GM23338 (cell line): ENCODE results near the gene KRT32. TPM values are rescaled to one million over a fixed set of nuclear protein-coding genes. Genes with fewer than 3 reads are reported as not detected.

Source experiments
- ATAC-seq: fragments of 200-7000 bp; cut with Tn5 transposase; 3 replicates; pipeline ENCODE4 v1.9.1; 2020
- DNase-seq: peaks from one replicate; pipeline ENCODE4 v3.0.0-alpha.2; 2015; ENCODE audit warnings: low spot score
- H2AFZ ChIP-seq: fragments of 200-600 bp; sonication (generic); 2 replicates; pipeline ENCODE4 v1.8.0; 2016; ENCODE audit warnings: antibody characterized with exemption, mild to moderate bottlenecking, moderate library complexity
- H3F3A ChIP-seq: fragments of 200-600 bp; sonication (generic); replicated peaks from 2 replicates; pipeline ENCODE4 v1.8.0; 2017; ENCODE audit warnings: antibody characterized with exemption, mixed run types, low read depth
- H3K27ac ChIP-seq: fragments of 200-600 bp; sonication (generic); 2 replicates; pipeline ENCODE4 v1.6.1; 2016; ENCODE audit warnings: low read depth
- H3K27me3 ChIP-seq: fragments of 200-600 bp; sonication (generic); 2 replicates; pipeline ENCODE4 v1.8.0; 2016; ENCODE audit warnings: mild to moderate bottlenecking, mixed run types, moderate library complexity; ENCODE audit not compliant: insufficient read depth
- H3K36me3 ChIP-seq: fragments of 200-600 bp; sonication (generic); 2 replicates; pipeline ENCODE4 v1.8.0; 2016; ENCODE audit warnings: mild to moderate bottlenecking; ENCODE audit not compliant: insufficient read depth
- H3K4me1 ChIP-seq: fragments of 200-600 bp; sonication (generic); 2 replicates; pipeline ENCODE4 v1.8.0; 2016; ENCODE audit warnings: mild to moderate bottlenecking, moderate library complexity; ENCODE audit not compliant: insufficient read depth
- H3K4me2 ChIP-seq: fragments of 200-600 bp; sonication (generic); 2 replicates; pipeline ENCODE4 v1.7.1; 2017; ENCODE audit warnings: mixed run types
- H3K4me3 ChIP-seq: fragments of 200-600 bp; sonication (generic); 2 replicates; pipeline ENCODE4 v1.6.1; 2016; ENCODE audit warnings: mixed run types
- H3K79me2 ChIP-seq: fragments of 200-600 bp; sonication (generic); replicated peaks from 2 replicates; pipeline ENCODE4 v1.8.0; 2017; ENCODE audit warnings: mild to moderate bottlenecking; ENCODE audit not compliant: insufficient read depth
- H3K9me2 ChIP-seq: fragments of 200-600 bp; sonication (generic); 2 replicates; pipeline ENCODE4 v1.8.0; 2017; ENCODE audit not compliant: insufficient read depth
- H4K20me1 ChIP-seq: fragments of 200-600 bp; sonication (generic); replicated peaks from 2 replicates; pipeline ENCODE4 v1.8.0; 2017; ENCODE audit warnings: mild to moderate bottlenecking; ENCODE audit not compliant: insufficient read depth
- H3K27ac Mint-ChIP-seq: 2 replicates; pipeline ENCODE4 v1.8.0; 2020; ENCODE audit warnings: inconsistent platforms, mild to moderate bottlenecking, moderate library complexity, mixed read lengths
- H3K27me3 Mint-ChIP-seq: 3 replicates; pipeline ENCODE4 v1.8.0; 2022; ENCODE audit warnings: low read depth, mild to moderate bottlenecking, moderate library complexity, mixed read lengths, inconsistent platforms; ENCODE audit not compliant: insufficient read depth, poor library complexity
- H3K36me3 Mint-ChIP-seq: 3 replicates; pipeline ENCODE4 v1.8.0; 2021; ENCODE audit warnings: low read depth, mild to moderate bottlenecking, inconsistent platforms, moderate library complexity, mixed read lengths
- H3K4me1 Mint-ChIP-seq: 3 replicates; pipeline ENCODE4 v1.8.0; 2020; ENCODE audit warnings: mild to moderate bottlenecking, inconsistent platforms, mixed read lengths
- H3K4me3 Mint-ChIP-seq: 3 replicates; pipeline ENCODE4 v1.8.0; 2021; ENCODE audit warnings: moderate library complexity, mild to moderate bottlenecking, inconsistent platforms, mixed read lengths
- H3K9me3 Mint-ChIP-seq: 3 replicates; pipeline ENCODE4 v1.8.0; 2020; ENCODE audit warnings: moderate library complexity, mild to moderate bottlenecking, inconsistent platforms, mixed read lengths
- CREB1 ChIP-seq: fragments of 250-450 bp; sonication (Bioruptor Pico); IDR thresholded peaks from 2 replicates; pipeline ENCODE4 v1.5.0; 2020; ENCODE audit warnings: low read depth, mild to moderate bottlenecking, moderate library complexity
- CTCF ChIP-seq, 2 experiments: fragments of 200-600 bp in 1 of 2; sonication (generic) in 1 of 2; conservative IDR thresholded peaks; 2 replicates each; pipeline versions ENCODE4 v1.5.1 to v1.6.1; 2016 to 2017; ENCODE audit warnings: antibody characterized with exemption in 2 of 2, low read depth in 2 of 2, mild to moderate bottlenecking in 2 of 2, moderate library complexity in 1 of 2
- ETS1 ChIP-seq: IDR thresholded peaks from 2 replicates; pipeline ENCODE4 v1.6.1; 2016; ENCODE audit warnings: antibody characterized with exemption
- EZH2 ChIP-seq: fragments of 200-600 bp; sonication (generic); IDR thresholded peaks from one replicate; pipeline ENCODE4 v1.8.0; 2017; ENCODE audit warnings: antibody characterized with exemption, mild to moderate bottlenecking, low read depth; ENCODE audit not compliant: unreplicated experiment
- EZH2phosphoT487 ChIP-seq: fragments of 200-600 bp; sonication (generic); IDR thresholded peaks from one replicate; pipeline ENCODE4 v1.8.1; 2018; ENCODE audit warnings: antibody characterized with exemption; ENCODE audit not compliant: unreplicated experiment
- JUNB ChIP-seq: IDR thresholded peaks from one replicate; pipeline ENCODE4 v1.6.1; 2016; ENCODE audit warnings: antibody characterized with exemption; ENCODE audit not compliant: unreplicated experiment
- NANOG ChIP-seq: IDR thresholded peaks from 2 replicates; pipeline ENCODE4 v1.6.1; 2016; ENCODE audit warnings: antibody characterized with exemption, borderline replicate concordance
- POLR2AphosphoS5 ChIP-seq: IDR thresholded peaks from 2 replicates; pipeline ENCODE4 v1.6.1; 2016; ENCODE audit warnings: antibody characterized with exemption, low read depth
- STAT1 ChIP-seq: IDR thresholded peaks from one replicate; pipeline ENCODE4 v1.6.1; 2016; ENCODE audit warnings: antibody characterized with exemption; ENCODE audit not compliant: unreplicated experiment
- ZNF114 ChIP-seq: fragments of 250-450 bp; sonication (Bioruptor Pico); IDR thresholded peaks from 2 replicates; pipeline ENCODE4 v1.5.0; 2020; ENCODE audit warnings: mild to moderate bottlenecking, moderate library complexity
- ZNF331 ChIP-seq: fragments of 250-450 bp; sonication (Bioruptor Pico); IDR thresholded peaks from 2 replicates; pipeline ENCODE4 v1.5.0; 2020; ENCODE audit warnings: low read depth, mild to moderate bottlenecking, moderate library complexity
- polyA plus RNA-seq: library from polyadenylated mRNA; unstranded; fragments of >200 nt; fragmentation: Nextera tagmentation; extraction: Ambion mirVana; gene quantifications from 2 replicates; pipeline ENCODE4 v1.2.1, GENCODE V29; 2016
- total RNA-seq: library from RNA; depleted of rRNA; stranded (reverse); fragments of >200 nt; shearing (Covaris generic); gene quantifications from 2 replicates; pipeline ENCODE4 v1.2.3, GENCODE V29; 2014
- TF ChIP-seq, protein P1 (sequence below): fragments of 250-450 bp; sonication (Bioruptor Pico); IDR thresholded peaks from 2 replicates; pipeline ENCODE4 v1.5.0; 2020; ENCODE audit warnings: mild to moderate bottlenecking, moderate library complexity
- TF ChIP-seq, protein P2 (sequence below): IDR thresholded peaks from one replicate; pipeline ENCODE4 v1.6.1; 2018; ENCODE audit warnings: antibody characterized with exemption; ENCODE audit not compliant: unreplicated experiment

Gene KRT32
- total and polyA plus RNA-seq, 2 experiments from 2014 or later: not detected

GRCh38 chr17:41453066-41453465 is 14.1 kb downstream of the KRT32 start (continued):
- TF ChIP-seq CREB1 (CRISPR knock-in tag) (no peak), EZH2 (no peak)

GRCh38 chr17:41452281-41452680 is 14.9 kb downstream of the KRT32 start:
- Mint-ChIP-seq H3K27ac (no peak overlapping the region), H3K4me1 (no peaks in the 10 kb centered on the region), H3K9me3 (peaks cover 19% of the 10 kb centered on the region; the same call in 2 of the 3 replicates), H3K27me3 (peaks cover 4% of the 10 kb centered on the region), H3K4me3 (no peak overlapping the region), H3K36me3 (peaks cover 2% of the 10 kb centered on the region; the same call in 1 of the 3 replicates)
- H3K4me2 ChIP-seq: no peak overlapping the region
- ATAC-seq (no peak), DNase-seq (no peak)
- TF ChIP-seq EZH2 (no peak), ETS1 (no peak), STAT1 (no peak), CTCF (conservative IDR thresholded peaks at IDR 0.05; ENCODE audit: low read depth in 2 of 2) (no peak), EZH2phosphoT487 (no peak), ZNF114 (CRISPR knock-in tag) (no peak), NANOG (no peak), JUNB (no peak), CREB1 (CRISPR knock-in tag) (no peak), ZNF331 (no peak), POLR2AphosphoS5 (no peak)
- TF ChIP-seq, protein P1, sequence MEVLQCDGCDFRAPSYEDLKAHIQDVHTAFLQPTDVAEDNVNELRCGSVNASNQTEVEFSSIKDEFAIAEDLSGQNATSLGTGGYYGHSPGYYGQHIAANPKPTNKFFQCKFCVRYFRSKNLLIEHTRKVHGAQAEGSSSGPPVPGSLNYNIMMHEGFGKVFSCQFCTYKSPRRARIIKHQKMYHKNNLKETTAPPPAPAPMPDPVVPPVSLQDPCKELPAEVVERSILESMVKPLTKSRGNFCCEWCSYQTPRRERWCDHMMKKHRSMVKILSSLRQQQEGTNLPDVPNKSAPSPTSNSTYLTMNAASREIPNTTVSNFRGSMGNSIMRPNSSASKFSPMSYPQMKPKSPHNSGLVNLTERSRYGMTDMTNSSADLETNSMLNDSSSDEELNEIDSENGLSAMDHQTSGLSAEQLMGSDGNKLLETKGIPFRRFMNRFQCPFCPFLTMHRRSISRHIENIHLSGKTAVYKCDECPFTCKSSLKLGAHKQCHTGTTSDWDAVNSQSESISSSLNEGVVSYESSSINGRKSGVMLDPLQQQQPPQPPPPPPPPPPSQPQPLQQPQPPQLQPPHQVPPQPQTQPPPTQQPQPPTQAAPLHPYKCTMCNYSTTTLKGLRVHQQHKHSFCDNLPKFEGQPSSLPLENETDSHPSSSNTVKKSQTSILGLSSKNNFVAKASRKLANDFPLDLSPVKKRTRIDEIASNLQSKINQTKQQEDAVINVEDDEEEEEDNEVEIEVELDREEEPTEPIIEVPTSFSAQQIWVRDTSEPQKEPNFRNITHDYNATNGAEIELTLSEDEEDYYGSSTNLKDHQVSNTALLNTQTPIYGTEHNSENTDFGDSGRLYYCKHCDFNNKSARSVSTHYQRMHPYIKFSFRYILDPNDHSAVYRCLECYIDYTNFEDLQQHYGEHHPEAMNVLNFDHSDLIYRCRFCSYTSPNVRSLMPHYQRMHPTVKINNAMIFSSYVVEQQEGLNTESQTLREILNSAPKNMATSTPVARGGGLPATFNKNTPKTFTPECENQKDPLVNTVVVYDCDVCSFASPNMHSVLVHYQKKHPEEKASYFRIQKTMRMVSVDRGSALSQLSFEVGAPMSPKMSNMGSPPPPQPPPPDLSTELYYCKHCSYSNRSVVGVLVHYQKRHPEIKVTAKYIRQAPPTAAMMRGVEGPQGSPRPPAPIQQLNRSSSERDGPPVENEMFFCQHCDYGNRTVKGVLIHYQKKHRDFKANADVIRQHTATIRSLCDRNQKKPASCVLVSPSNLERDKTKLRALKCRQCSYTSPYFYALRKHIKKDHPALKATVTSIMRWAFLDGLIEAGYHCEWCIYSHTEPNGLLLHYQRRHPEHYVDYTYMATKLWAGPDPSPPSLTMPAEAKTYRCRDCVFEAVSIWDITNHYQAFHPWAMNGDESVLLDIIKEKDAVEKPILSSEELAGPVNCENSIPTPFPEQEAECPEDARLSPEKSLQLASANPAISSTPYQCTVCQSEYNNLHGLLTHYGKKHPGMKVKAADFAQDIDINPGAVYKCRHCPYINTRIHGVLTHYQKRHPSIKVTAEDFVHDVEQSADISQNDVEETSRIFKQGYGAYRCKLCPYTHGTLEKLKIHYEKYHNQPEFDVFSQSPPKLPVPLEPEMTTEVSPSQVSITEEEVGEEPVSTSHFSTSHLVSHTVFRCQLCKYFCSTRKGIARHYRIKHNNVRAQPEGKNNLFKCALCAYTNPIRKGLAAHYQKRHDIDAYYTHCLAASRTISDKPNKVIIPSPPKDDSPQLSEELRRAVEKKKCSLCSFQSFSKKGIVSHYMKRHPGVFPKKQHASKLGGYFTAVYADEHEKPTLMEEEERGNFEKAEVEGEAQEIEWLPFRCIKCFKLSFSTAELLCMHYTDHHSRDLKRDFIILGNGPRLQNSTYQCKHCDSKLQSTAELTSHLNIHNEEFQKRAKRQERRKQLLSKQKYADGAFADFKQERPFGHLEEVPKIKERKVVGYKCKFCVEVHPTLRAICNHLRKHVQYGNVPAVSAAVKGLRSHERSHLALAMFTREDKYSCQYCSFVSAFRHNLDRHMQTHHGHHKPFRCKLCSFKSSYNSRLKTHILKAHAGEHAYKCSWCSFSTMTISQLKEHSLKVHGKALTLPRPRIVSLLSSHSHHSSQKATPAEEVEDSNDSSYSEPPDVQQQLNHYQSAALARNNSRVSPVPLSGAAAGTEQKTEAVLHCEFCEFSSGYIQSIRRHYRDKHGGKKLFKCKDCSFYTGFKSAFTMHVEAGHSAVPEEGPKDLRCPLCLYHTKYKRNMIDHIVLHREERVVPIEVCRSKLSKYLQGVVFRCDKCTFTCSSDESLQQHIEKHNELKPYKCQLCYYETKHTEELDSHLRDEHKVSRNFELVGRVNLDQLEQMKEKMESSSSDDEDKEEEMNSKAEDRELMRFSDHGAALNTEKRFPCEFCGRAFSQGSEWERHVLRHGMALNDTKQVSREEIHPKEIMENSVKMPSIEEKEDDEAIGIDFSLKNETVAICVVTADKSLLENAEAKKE (CRISPR knock-in tag): no peak
- TF ChIP-seq, protein P2, sequence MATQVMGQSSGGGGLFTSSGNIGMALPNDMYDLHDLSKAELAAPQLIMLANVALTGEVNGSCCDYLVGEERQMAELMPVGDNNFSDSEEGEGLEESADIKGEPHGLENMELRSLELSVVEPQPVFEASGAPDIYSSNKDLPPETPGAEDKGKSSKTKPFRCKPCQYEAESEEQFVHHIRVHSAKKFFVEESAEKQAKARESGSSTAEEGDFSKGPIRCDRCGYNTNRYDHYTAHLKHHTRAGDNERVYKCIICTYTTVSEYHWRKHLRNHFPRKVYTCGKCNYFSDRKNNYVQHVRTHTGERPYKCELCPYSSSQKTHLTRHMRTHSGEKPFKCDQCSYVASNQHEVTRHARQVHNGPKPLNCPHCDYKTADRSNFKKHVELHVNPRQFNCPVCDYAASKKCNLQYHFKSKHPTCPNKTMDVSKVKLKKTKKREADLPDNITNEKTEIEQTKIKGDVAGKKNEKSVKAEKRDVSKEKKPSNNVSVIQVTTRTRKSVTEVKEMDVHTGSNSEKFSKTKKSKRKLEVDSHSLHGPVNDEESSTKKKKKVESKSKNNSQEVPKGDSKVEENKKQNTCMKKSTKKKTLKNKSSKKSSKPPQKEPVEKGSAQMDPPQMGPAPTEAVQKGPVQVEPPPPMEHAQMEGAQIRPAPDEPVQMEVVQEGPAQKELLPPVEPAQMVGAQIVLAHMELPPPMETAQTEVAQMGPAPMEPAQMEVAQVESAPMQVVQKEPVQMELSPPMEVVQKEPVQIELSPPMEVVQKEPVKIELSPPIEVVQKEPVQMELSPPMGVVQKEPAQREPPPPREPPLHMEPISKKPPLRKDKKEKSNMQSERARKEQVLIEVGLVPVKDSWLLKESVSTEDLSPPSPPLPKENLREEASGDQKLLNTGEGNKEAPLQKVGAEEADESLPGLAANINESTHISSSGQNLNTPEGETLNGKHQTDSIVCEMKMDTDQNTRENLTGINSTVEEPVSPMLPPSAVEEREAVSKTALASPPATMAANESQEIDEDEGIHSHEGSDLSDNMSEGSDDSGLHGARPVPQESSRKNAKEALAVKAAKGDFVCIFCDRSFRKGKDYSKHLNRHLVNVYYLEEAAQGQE: no peak
- H3K27ac ChIP-seq: no peak overlapping the region
- H4K20me1 ChIP-seq: no peaks in the 10 kb centered on the region
- H3F3A ChIP-seq: no peaks in the 10 kb centered on the region
- H3K4me3 ChIP-seq: no peak overlapping the region
- no peaks in the 10 kb centered on the region; the same call in 1 of the 2 replicates for H3K36me3 ChIP-seq
- no peak overlapping the region for H2AFZ ChIP-seq
- no peaks in the 10 kb centered on the region for H3K4me1 ChIP-seq
- no peaks in the 10 kb centered on the region for H3K9me2 ChIP-seq
- no peaks in the 10 kb centered on the region for H3K27me3 ChIP-seq
- H3K79me2 ChIP-seq: no peaks in the 10 kb centered on the region
